Hepatic stellate cell (primary cell): ENCODE results near the gene UBE2H.
"Not testable (repeated sequence)": the region's sequence is repeated elsewhere in the genome, so short reads cannot be mapped to it uniquely, and the experiment has no call there.

ENCODE experiments used
- DNase-seq: peaks from one replicate; pipeline ENCODE4 v3.0.0; 2011; ENCODE audit warnings: low spot score

UBE2H gene

GRCh38 chr7:129821476-129821875 lies 131.3 kb downstream of the UBE2H start:
- no peak for DNase-seq

GRCh38 chr7:129816742-129817141 lies 136.0 kb downstream of the UBE2H start:
- no peak for DNase-seq

GRCh38 chr7:129807863-129808262 lies 144.9 kb downstream of the UBE2H start:
- DNase-seq = no peak

- DNase-seq = no peak
Observed at GRCh38 chr7:129804890-129805719, 147.7 kb downstream of the UBE2H start.

- DNase-seq = no peak
Observed at GRCh38 chr7:129804111-129804889, 148.5 kb downstream of the UBE2H start.

GRCh38 chr7:129803546-129804081 lies 149.1 kb downstream of the UBE2H start:
- no peak for DNase-seq

- DNase-seq = no peak
Observed at GRCh38 chr7:129801882-129802281, 150.9 kb downstream of the UBE2H start.

- no peak for DNase-seq
Observed at GRCh38 chr7:129800901-129801300, 151.9 kb downstream of the UBE2H start.

GRCh38 chr7:129799350-129799955 lies 153.3 kb downstream of the UBE2H start:
- DNase-seq = no peak

- no peak for DNase-seq
Observed at GRCh38 chr7:129798616-129799349, 154.0 kb downstream of the UBE2H start.

- DNase-seq = no peak
Observed at GRCh38 chr7:129797214-129797789, 155.5 kb downstream of the UBE2H start.

GRCh38 chr7:129796186-129796775 lies 156.5 kb downstream of the UBE2H start:
- no peak for DNase-seq

- not testable (repeated sequence) for DNase-seq
Observed at GRCh38 chr7:129794461-129794860, 158.3 kb downstream of the UBE2H start.

- DNase-seq = peak; percentile 8
Observed at GRCh38 chr7:129793506-129794310, 159.1 kb downstream of the UBE2H start.

- DNase-seq = no peak
Observed at GRCh38 chr7:129792721-129793120, 160.0 kb downstream of the UBE2H start.

- DNase-seq = no peak
Observed at GRCh38 chr7:129790136-129790535, 162.6 kb downstream of the UBE2H start.

GRCh38 chr7:129789652-129790051 lies 163.1 kb downstream of the UBE2H start:
- no peak for DNase-seq

- no peak for DNase-seq
Observed at GRCh38 chr7:129789000-129789399, 163.8 kb downstream of the UBE2H start.

- DNase-seq = no peak
Observed at GRCh38 chr7:129786825-129787563, 165.8 kb downstream of the UBE2H start.
